GM23338 (cell line): ENCODE results near the gene CYP2E1. TPM values are rescaled to one million over a fixed set of nuclear protein-coding genes. Genes with fewer than 3 reads are reported as not detected.

Source experiments
- ATAC-seq: fragments of 200-7000 bp; cut with Tn5 transposase; 3 replicates; pipeline ENCODE4 v1.9.1; 2020
- DNase-seq: peaks from one replicate; pipeline ENCODE4 v3.0.0-alpha.2; 2015; ENCODE audit warnings: low spot score
- H2AFZ ChIP-seq: fragments of 200-600 bp; sonication (generic); 2 replicates; pipeline ENCODE4 v1.8.0; 2016; ENCODE audit warnings: antibody characterized with exemption, mild to moderate bottlenecking, moderate library complexity
- H3F3A ChIP-seq: fragments of 200-600 bp; sonication (generic); replicated peaks from 2 replicates; pipeline ENCODE4 v1.8.0; 2017; ENCODE audit warnings: antibody characterized with exemption, mixed run types, low read depth
- H3K27ac ChIP-seq: fragments of 200-600 bp; sonication (generic); 2 replicates; pipeline ENCODE4 v1.6.1; 2016; ENCODE audit warnings: low read depth
- H3K27me3 ChIP-seq: fragments of 200-600 bp; sonication (generic); 2 replicates; pipeline ENCODE4 v1.8.0; 2016; ENCODE audit warnings: mild to moderate bottlenecking, mixed run types, moderate library complexity; ENCODE audit not compliant: insufficient read depth
- H3K36me3 ChIP-seq: fragments of 200-600 bp; sonication (generic); 2 replicates; pipeline ENCODE4 v1.8.0; 2016; ENCODE audit warnings: mild to moderate bottlenecking; ENCODE audit not compliant: insufficient read depth
- H3K4me1 ChIP-seq: fragments of 200-600 bp; sonication (generic); 2 replicates; pipeline ENCODE4 v1.8.0; 2016; ENCODE audit warnings: mild to moderate bottlenecking, moderate library complexity; ENCODE audit not compliant: insufficient read depth
- H3K4me2 ChIP-seq: fragments of 200-600 bp; sonication (generic); 2 replicates; pipeline ENCODE4 v1.7.1; 2017; ENCODE audit warnings: mixed run types
- H3K4me3 ChIP-seq: fragments of 200-600 bp; sonication (generic); 2 replicates; pipeline ENCODE4 v1.6.1; 2016; ENCODE audit warnings: mixed run types
- H3K79me2 ChIP-seq: fragments of 200-600 bp; sonication (generic); replicated peaks from 2 replicates; pipeline ENCODE4 v1.8.0; 2017; ENCODE audit warnings: mild to moderate bottlenecking; ENCODE audit not compliant: insufficient read depth
- H3K9me2 ChIP-seq: fragments of 200-600 bp; sonication (generic); 2 replicates; pipeline ENCODE4 v1.8.0; 2017; ENCODE audit not compliant: insufficient read depth
- H4K20me1 ChIP-seq: fragments of 200-600 bp; sonication (generic); replicated peaks from 2 replicates; pipeline ENCODE4 v1.8.0; 2017; ENCODE audit warnings: mild to moderate bottlenecking; ENCODE audit not compliant: insufficient read depth
- H3K27ac Mint-ChIP-seq: 2 replicates; pipeline ENCODE4 v1.8.0; 2020; ENCODE audit warnings: inconsistent platforms, mild to moderate bottlenecking, moderate library complexity, mixed read lengths
- H3K27me3 Mint-ChIP-seq: 3 replicates; pipeline ENCODE4 v1.8.0; 2022; ENCODE audit warnings: low read depth, mild to moderate bottlenecking, moderate library complexity, mixed read lengths, inconsistent platforms; ENCODE audit not compliant: insufficient read depth, poor library complexity
- H3K36me3 Mint-ChIP-seq: 3 replicates; pipeline ENCODE4 v1.8.0; 2021; ENCODE audit warnings: low read depth, mild to moderate bottlenecking, inconsistent platforms, moderate library complexity, mixed read lengths
- H3K4me1 Mint-ChIP-seq: 3 replicates; pipeline ENCODE4 v1.8.0; 2020; ENCODE audit warnings: mild to moderate bottlenecking, inconsistent platforms, mixed read lengths
- H3K4me3 Mint-ChIP-seq: 3 replicates; pipeline ENCODE4 v1.8.0; 2021; ENCODE audit warnings: moderate library complexity, mild to moderate bottlenecking, inconsistent platforms, mixed read lengths
- H3K9me3 Mint-ChIP-seq: 3 replicates; pipeline ENCODE4 v1.8.0; 2020; ENCODE audit warnings: moderate library complexity, mild to moderate bottlenecking, inconsistent platforms, mixed read lengths
- JUNB ChIP-seq: IDR thresholded peaks from one replicate; pipeline ENCODE4 v1.6.1; 2016; ENCODE audit warnings: antibody characterized with exemption; ENCODE audit not compliant: unreplicated experiment
- POLR2AphosphoS5 ChIP-seq: IDR thresholded peaks from 2 replicates; pipeline ENCODE4 v1.6.1; 2016; ENCODE audit warnings: antibody characterized with exemption, low read depth
- ZNF331 ChIP-seq: fragments of 250-450 bp; sonication (Bioruptor Pico); IDR thresholded peaks from 2 replicates; pipeline ENCODE4 v1.5.0; 2020; ENCODE audit warnings: low read depth, mild to moderate bottlenecking, moderate library complexity
- long read RNA-seq: library from polyadenylated mRNA; unstranded; transcript quantifications from one replicate; pipeline ENCODE4 v2.0.0, GENCODE V29; 2020; ENCODE audit not compliant: unreplicated experiment
- polyA plus RNA-seq: library from polyadenylated mRNA; unstranded; fragments of >200 nt; fragmentation: Nextera tagmentation; extraction: Ambion mirVana; gene quantifications from 2 replicates; pipeline ENCODE4 v1.2.1, GENCODE V29; 2016
- total RNA-seq: library from RNA; depleted of rRNA; stranded (reverse); fragments of >200 nt; shearing (Covaris generic); gene quantifications from 2 replicates; pipeline ENCODE4 v1.2.3, GENCODE V29; 2014; rRNA removed
- TF ChIP-seq, protein P1 (sequence below), 2 experiments: fragments of 200-600 bp in 1 of 2; sonication (generic) in 1 of 2; conservative IDR thresholded peaks; 2 replicates each; pipeline versions ENCODE4 v1.5.1 to v1.6.1; 2016 to 2017; ENCODE audit warnings: antibody characterized with exemption in 2 of 2, low read depth in 2 of 2, mild to moderate bottlenecking in 2 of 2, moderate library complexity in 1 of 2
- TF ChIP-seq, protein P2 (sequence below): fragments of 250-450 bp; sonication (Bioruptor Pico); IDR thresholded peaks from 2 replicates; pipeline ENCODE4 v1.5.0; 2020; ENCODE audit warnings: mild to moderate bottlenecking, moderate library complexity

CYP2E1 gene
- total RNA-seq (0.74 and 2.2 TPM in 2 replicates), polyA plus RNA-seq (0.97 and 1.4 TPM in 2 replicates)
- long read RNA-seq: 0 reads

DNA sequence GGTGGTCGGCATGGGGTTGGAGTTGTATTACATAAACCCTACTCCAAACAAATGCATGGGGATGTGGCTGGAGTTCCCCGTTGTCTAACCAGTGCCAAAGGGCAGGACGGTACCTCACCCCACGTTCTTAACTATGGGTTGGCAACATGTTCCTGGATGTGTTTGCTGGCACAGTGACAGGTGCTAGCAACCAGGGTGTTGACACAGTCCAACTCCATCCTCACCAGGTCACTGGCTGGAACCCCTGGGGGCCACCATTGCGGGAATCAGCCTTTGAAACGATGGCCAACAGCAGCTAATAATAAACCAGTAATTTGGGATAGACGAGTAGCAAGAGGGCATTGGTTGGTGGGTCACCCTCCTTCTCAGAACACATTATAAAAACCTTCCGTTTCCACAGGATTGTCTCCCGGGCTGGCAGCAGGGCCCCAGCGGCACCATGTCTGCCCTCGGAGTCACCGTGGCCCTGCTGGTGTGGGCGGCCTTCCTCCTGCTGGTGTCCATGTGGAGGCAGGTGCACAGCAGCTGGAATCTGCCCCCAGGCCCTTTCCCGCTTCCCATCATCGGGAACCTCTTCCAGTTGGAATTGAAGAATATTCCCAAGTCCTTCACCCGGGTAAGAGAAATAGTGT is at the start of gene CYP2E1:
CYP2E1 (plus strand) TSS at position 407 of the 632 bp plus-strand sequence; CDS start at position 440, 33 bp downstream.
- peaks cover 100% of the 10 kb centered on the region for H3K27me3 ChIP-seq
- Mint-ChIP-seq H3K9me3 (peaks cover 51% of the 10 kb centered on the region), H3K36me3 (peaks cover 3% of the 10 kb centered on the region; the same call in 2 of the 3 replicates), H3K27me3 (peaks cover 78% of the 10 kb centered on the region), H3K4me3 (peak within 1 kb of the TSS; percentile 73), H3K27ac (no peak within 1 kb of the TSS), H3K4me1 (peaks cover 7% of the 10 kb centered on the region; the same call in 2 of the 3 replicates)
- no peak for ATAC-seq
- no peaks in the 10 kb centered on the region for H3K9me2 ChIP-seq
- peak within 1 kb of the TSS; percentile 78 for H3K4me2 ChIP-seq
- H4K20me1 ChIP-seq: no peaks in the 10 kb centered on the region
- H3K36me3 ChIP-seq: peaks cover 7% of the 10 kb centered on the region; the same call in 1 of the 2 replicates
- no peak within 1 kb of the TSS for H3K27ac ChIP-seq
- TF ChIP-seq ZNF331 (CRISPR knock-in tag): no peak
- TF ChIP-seq JUNB: no peak
- TF ChIP-seq, protein P1, sequence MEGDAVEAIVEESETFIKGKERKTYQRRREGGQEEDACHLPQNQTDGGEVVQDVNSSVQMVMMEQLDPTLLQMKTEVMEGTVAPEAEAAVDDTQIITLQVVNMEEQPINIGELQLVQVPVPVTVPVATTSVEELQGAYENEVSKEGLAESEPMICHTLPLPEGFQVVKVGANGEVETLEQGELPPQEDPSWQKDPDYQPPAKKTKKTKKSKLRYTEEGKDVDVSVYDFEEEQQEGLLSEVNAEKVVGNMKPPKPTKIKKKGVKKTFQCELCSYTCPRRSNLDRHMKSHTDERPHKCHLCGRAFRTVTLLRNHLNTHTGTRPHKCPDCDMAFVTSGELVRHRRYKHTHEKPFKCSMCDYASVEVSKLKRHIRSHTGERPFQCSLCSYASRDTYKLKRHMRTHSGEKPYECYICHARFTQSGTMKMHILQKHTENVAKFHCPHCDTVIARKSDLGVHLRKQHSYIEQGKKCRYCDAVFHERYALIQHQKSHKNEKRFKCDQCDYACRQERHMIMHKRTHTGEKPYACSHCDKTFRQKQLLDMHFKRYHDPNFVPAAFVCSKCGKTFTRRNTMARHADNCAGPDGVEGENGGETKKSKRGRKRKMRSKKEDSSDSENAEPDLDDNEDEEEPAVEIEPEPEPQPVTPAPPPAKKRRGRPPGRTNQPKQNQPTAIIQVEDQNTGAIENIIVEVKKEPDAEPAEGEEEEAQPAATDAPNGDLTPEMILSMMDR (conservative IDR thresholded peaks at IDR 0.05; ENCODE audit: low read depth in 2 of 2): no peak
- TF ChIP-seq, protein P2, sequence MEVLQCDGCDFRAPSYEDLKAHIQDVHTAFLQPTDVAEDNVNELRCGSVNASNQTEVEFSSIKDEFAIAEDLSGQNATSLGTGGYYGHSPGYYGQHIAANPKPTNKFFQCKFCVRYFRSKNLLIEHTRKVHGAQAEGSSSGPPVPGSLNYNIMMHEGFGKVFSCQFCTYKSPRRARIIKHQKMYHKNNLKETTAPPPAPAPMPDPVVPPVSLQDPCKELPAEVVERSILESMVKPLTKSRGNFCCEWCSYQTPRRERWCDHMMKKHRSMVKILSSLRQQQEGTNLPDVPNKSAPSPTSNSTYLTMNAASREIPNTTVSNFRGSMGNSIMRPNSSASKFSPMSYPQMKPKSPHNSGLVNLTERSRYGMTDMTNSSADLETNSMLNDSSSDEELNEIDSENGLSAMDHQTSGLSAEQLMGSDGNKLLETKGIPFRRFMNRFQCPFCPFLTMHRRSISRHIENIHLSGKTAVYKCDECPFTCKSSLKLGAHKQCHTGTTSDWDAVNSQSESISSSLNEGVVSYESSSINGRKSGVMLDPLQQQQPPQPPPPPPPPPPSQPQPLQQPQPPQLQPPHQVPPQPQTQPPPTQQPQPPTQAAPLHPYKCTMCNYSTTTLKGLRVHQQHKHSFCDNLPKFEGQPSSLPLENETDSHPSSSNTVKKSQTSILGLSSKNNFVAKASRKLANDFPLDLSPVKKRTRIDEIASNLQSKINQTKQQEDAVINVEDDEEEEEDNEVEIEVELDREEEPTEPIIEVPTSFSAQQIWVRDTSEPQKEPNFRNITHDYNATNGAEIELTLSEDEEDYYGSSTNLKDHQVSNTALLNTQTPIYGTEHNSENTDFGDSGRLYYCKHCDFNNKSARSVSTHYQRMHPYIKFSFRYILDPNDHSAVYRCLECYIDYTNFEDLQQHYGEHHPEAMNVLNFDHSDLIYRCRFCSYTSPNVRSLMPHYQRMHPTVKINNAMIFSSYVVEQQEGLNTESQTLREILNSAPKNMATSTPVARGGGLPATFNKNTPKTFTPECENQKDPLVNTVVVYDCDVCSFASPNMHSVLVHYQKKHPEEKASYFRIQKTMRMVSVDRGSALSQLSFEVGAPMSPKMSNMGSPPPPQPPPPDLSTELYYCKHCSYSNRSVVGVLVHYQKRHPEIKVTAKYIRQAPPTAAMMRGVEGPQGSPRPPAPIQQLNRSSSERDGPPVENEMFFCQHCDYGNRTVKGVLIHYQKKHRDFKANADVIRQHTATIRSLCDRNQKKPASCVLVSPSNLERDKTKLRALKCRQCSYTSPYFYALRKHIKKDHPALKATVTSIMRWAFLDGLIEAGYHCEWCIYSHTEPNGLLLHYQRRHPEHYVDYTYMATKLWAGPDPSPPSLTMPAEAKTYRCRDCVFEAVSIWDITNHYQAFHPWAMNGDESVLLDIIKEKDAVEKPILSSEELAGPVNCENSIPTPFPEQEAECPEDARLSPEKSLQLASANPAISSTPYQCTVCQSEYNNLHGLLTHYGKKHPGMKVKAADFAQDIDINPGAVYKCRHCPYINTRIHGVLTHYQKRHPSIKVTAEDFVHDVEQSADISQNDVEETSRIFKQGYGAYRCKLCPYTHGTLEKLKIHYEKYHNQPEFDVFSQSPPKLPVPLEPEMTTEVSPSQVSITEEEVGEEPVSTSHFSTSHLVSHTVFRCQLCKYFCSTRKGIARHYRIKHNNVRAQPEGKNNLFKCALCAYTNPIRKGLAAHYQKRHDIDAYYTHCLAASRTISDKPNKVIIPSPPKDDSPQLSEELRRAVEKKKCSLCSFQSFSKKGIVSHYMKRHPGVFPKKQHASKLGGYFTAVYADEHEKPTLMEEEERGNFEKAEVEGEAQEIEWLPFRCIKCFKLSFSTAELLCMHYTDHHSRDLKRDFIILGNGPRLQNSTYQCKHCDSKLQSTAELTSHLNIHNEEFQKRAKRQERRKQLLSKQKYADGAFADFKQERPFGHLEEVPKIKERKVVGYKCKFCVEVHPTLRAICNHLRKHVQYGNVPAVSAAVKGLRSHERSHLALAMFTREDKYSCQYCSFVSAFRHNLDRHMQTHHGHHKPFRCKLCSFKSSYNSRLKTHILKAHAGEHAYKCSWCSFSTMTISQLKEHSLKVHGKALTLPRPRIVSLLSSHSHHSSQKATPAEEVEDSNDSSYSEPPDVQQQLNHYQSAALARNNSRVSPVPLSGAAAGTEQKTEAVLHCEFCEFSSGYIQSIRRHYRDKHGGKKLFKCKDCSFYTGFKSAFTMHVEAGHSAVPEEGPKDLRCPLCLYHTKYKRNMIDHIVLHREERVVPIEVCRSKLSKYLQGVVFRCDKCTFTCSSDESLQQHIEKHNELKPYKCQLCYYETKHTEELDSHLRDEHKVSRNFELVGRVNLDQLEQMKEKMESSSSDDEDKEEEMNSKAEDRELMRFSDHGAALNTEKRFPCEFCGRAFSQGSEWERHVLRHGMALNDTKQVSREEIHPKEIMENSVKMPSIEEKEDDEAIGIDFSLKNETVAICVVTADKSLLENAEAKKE (CRISPR knock-in tag): no peak
- TF ChIP-seq POLR2AphosphoS5: no peak
- H3K79me2 ChIP-seq: no peaks in the 10 kb centered on the region
- H3K4me1 ChIP-seq: no peaks in the 10 kb centered on the region; the same call in 1 of the 2 replicates
- peak within 1 kb of the TSS; percentile 72; the same call in 1 of the 2 replicates for H2AFZ ChIP-seq
- H3K4me3 ChIP-seq: peak within 1 kb of the TSS; percentile 57
- no peak for DNase-seq
- H3F3A ChIP-seq: no peaks in the 10 kb centered on the region
